Activated T-cell treated with anti-CD3 and anti-CD28 coated beads for 48 hours (primary cell): ENCODE data around the gene TWIST2.

ENCODE experiments used
- DNase-seq: peaks from one replicate; pipeline ENCODE4 v3.0.0-alpha.2; 2020; ENCODE audit warnings: low read depth

The TWIST2 gene

GRCh38 chr2:238906254-238906935 lies 58.5 kb downstream of the TWIST2 start:
- no peak for DNase-seq

DNA sequence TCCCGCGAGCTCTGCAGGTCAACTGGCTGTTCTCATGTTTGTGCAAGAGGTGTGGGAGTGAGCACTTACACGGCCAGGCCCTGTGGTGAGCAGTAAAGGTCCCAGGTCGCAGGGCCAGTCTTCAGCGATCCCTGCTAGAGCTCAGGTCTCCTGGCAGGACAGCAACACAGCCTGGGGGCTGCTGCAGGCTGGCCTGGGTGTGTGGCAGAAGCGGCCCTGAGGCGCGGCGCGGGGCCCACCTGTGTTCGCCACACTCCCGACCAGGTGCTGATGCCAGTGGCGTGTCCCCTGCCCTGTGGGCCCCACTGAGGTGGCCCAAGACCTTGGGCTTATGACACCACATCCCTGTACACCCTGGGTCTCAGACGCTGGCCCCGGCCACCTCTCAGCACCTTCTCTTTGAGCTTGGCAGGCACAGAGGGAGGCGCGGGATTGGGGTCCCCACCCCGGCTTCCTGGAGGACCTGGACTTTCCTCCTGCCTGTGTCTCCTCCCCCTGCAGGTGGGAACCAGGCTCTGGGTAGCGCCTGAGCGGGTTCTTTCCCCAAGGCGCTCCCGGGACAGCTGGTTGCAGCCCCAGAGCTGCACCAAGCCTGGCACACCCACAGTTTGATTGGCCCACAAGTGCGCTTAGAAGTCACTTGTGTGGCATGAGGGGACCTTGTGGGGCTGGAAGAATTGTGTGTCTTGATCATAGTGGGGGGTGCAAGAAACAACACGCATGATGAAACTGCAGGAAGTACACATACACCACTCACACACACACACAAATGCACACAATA lies 59.2 kb downstream of the TWIST2 start:
- DNase-seq: no peak

- no peak for DNase-seq
Observed at GRCh38 chr2:238907717-238908173, 59.9 kb downstream of the TWIST2 start.

DNA sequence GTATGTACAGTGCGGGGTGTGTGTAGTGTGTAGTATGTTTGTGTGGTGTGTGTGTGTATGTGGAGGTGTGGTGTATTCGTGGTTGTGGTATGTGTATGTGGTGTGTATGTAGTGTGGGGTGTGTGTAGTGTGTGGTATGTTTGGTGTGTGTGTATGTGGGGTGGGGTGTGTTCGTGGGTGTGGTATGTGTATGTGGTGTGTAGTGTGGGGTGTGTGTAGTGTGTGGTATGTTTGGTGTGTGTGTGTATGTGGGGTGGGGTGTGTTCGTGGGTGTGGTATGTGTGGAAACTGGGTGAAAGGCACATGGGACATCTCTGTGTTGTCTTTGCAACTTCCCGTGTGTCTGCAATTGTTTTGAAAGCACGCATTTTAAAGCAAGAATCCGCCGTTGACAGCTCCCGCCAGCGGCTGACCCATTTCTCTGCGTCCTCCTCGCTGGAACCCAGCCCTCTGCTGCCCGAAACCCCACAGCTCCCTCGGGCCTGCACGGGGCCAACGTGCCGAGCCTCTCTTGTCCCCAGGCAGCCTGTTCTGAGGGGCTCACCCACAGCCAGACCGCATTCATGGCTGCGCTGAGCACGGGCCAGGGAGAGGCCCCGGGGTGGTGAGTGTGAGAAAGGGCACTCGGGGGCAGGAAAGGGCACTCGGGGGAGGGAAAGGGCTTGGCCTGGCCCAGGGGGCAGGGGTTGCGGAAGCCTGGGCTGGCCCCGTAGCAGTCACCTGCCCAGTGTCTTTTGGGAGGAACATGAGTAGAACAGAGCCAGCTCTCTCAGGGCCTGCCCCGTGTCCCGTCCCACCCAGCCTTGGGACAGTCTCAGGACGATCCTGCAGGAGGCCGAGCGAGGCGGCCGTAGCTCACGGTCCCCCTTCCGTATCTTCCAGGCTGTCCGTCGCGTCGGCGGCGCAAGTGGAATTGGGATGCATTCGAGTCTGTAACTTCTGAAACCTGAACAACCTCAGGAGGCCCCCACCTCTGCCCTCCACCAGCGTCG lies 61.4 kb downstream of the TWIST2 start:
- DNase-seq: no peak

DNA sequence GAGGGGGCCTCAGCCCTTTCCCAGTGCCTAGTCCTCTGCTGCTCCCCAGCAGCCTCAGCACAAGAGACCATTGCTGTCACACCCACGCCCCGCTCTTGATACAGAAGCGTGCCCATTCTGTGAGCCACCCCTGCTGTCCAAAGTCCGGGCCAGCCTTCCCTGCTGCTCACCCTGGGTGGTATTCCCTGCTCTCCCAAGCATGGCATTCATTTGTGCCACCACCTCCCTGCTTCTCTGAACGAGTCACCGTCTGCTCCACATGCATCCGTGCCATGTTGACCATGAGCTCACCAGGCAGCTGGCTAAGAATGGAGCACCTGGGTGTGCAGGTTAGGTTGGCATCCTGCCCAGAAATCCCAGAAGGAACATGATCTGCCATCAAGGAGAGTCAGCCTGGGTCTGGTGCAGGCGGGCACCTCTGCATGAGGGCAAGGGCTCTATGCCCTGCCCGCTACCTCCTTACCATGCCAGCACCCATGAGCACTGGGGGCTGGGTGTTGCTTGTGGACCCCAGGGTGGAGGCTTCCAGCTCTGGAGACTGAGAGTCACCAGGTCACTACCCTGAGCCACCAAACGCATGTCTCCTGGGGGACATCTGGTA lies 63.0 kb downstream of the TWIST2 start:
- no peak for DNase-seq

GRCh38 chr2:238911376-238912227 lies 63.7 kb downstream of the TWIST2 start:
- no peak for DNase-seq

DNA sequence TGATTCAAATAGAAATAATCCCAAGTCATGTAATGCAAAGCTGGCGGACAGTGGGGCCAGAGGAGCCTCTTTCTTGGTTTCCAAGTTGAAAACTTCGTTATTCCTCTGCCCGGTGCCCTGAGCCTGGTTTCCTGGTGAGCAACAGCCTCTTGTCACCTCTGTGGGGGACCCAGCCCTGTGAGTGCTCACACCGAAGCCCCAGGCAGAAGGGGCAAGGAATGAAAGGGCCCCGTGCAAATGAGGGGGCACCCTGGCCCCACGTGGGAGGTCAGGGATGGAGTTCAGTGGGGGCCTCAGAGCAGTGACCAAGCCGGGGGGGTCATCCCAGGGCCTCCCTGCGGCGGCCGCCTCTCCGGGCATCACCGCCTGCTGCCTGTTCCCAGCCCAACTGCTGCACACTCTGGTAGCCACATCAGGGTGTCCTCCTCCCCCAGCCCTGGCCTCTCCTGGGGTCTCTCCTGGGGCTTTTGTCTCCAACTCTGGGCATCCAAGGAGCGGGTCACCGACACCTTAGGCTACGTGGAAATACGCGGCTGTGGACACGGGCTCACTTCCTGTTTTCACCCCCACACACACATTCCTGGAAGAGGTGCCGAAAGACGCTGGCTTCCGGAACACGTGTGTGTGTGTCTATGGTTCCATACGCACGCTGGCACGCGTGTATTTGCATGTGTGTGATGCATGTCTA lies 64.5 kb downstream of the TWIST2 start:
- DNase-seq: no peak

DNA sequence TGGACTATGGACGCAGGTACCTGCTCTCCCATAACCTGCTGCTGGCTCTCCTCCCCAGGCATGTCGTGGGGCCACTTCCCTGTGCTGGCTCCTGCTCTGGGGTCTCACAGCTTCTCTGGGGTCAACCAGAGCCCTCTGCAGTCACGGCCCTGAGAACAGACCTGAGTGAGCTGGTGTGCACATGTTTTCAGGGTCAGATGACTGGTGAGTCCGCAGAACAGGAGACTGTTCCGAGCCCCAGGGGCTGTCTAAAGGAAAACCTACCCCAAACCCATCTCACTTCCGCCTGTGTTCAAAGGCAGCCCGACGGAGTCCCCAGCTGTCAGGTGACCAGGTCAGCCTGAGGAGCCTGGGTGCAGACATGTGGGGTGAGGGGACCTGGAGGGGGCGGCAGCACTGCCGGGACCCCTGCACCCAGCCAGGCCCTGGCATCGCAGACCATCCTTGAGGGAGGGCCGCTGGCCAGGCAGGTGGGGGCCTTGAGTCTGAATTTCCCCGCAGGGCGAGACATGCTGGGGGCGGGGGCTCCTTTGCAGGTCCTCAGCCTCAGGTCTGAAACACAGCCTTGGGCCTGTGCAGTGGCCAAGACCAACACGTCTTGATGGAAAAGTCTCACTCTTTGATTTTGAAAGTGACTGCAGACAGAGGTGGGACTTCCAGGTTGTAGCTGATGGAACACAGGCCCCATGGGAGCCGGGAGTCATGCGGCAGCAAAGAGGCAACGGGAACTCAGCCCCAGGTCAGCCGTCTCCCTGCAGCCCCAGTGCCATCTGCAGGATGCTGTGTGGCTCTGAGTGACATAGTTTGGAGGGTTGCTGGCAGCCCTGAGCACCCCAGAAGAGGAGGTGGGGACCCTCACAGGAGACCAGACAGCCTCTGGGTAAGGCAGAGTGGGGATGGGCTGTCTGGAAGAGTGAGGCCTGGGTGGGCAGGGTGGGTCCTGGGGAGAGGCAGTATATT lies 65.3 kb downstream of the TWIST2 start:
- DNase-seq: no peak

DNA sequence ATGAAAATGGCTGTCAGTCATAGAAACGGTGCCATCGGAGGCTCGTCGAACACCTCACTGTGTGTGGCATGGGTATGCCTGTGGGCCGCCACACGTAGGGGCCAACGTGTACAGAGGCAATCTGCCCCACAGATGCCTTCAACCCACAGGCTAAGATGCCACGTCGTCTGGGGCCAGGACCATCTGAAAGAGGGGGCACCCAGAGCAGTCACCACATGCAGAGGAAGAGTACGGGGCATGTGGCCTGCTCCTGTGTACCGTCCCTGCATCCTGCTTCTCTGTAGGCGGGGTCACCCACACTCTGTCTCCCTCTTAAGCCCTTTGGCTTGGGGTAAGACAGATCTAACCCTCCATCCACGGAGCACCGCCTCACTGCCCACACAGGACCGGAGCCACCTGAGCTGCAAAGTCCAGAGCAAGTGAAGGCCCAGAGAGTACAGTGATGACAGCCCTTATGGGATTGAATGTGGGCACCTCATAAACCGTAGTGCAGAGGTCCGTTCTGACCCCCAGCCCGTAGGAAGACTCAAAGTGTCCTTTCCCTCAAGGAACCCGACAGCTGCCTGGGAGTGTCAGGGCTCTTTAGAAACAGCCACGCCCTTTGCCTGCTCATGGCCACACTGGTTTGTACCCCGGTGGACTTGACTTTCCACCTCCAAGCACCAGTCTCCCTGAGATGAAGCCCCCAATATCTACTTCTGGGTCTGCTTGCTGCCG lies 66.2 kb downstream of the TWIST2 start:
- no peak for DNase-seq

GRCh38 chr2:238914648-238915015 lies 66.7 kb downstream of the TWIST2 start:
- DNase-seq: no peak

- no peak for DNase-seq
Observed at GRCh38 chr2:238915196-238915595, 67.3 kb downstream of the TWIST2 start.

DNA sequence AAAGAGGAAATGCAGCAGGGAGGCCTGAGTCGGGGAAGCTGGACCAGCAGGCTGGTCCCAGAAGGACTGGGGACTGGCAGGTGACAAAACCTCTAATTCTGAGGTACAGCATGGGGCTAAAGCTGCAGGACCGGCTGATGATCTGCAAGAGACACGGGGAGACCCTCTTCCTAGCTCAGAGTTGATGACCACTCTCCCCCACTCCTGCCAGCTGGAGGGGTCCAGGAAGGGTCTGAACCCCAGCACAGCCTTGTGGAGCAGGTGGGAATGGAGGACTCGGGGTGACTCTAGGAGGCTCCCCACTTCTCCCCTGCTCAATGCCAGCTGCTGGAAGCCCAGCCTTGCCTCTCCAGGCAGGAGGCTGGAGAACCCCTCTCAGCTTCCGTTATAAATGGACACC lies 67.7 kb downstream of the TWIST2 start:
- DNase-seq: no peak

- no peak for DNase-seq
Observed at GRCh38 chr2:238916176-238916874, 68.4 kb downstream of the TWIST2 start.

DNA sequence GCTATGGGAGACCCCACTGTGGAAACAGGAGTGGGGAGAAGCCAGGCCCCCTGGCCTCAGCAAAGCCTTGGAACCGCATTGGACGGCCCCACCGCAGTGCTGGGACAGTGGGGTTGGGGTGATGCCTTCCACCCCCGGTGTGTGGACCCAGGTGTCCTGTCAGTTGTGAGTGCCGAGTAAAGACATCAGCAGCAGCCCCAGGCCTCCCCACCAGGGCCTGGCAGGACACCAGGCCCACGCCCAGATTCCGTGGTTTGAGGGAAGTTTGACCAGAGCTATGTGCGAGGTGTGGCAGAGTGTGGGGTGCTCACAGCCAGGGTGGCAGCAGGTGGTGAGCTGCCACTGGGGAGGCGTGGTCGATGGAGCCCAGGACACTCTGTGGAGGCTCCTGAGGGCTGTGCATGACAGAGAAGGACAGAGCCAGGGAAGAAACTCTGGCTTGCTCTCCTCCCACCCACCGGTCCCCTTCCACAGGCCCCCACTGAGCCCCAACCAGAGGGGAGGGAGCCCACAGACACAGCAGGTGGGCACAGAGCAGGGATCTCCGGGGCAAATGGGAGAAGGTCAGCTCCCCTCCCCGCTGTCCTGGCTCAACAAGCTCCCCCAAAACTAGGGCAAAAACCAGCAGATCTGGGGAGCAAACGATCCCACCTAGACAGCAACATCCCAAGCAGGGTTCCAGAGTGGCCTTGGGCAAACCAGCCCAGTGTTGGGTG lies 69.1 kb downstream of the TWIST2 start:
- DNase-seq: no peak

- no peak for DNase-seq
Observed at GRCh38 chr2:238919307-238919706, 71.4 kb downstream of the TWIST2 start.

GRCh38 chr2:238920053-238920452 lies 72.2 kb downstream of the TWIST2 start:
- DNase-seq: no peak

- no peak for DNase-seq
Observed at GRCh38 chr2:238920601-238921001, 72.7 kb downstream of the TWIST2 start.
